Measurements from ENCODE around the gene MACROD2.
"Not testable (repeated sequence)": the region's sequence is repeated elsewhere in the genome, so short reads cannot be mapped to it uniquely, and the experiment has no call there.

MACROD2 gene

GRCh38 chr20:14197097-14197496 is 201.8 kb downstream of the MACROD2 start:
- no peak for DNase-seq

DNA sequence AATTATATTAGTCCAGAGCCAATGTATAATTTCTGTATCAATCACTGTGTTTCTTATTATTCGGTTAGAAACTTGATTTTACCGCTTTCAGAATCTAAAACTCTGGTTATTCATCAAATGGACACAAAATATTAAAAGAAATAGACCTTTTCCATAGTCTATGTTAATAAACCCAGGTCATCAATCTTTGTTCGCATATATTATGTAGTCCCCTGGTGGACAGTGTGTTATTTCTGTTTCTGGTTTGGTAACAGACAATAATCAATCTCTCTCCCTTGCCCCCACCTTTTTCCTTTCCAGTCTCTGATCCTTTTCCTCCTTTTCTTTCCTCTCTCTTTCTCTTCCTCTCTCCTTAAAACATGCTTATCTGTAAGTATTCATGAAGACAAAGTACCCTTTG is 203.1 kb downstream of the MACROD2 start:
- DNase-seq, result no peak

DNA sequence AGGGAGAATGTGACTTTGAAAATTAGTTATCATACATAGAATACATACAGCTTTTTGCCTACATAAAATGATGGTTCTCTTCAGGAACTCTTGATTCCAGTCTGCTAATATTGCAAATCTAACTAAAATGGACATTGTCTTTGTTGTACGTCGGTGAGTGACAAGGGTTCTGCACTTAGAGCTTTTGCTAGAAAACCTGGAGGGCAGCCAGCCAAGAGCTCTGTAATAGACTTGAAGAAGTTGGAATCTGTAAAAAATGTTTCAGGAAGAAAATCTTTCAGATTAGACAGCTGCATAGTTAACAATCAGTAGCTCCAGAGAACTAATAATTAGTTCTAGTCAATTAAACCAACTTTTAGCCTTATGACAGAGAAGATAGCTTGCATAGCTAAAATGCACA is 203.8 kb downstream of the MACROD2 start:
- DNase-seq, result no peak

DNA sequence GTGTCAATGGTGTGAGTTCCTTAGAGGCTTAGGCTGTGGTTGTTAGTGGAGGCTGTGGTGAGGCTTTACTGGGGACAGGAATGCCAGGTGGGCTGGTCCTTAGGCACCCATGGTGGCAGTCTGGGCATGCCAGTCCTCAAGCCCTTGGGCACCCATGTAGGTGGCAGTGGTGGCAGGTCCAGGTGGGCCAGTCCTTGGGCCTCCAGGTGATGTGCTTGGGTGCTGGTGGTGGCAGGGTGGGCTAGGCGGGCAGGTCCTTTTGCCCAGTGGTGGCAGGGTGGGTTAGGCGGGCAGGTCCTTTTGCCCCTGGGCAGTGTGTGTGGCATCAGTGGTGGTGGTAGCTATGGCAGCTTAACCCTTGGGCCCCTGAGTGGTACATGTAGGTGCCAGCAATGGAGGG is 208.3 kb downstream of the MACROD2 start:
- no peak for DNase-seq

GRCh38 chr20:14207591-14207990 is 212.3 kb downstream of the MACROD2 start:
- no peak for DNase-seq

DNA sequence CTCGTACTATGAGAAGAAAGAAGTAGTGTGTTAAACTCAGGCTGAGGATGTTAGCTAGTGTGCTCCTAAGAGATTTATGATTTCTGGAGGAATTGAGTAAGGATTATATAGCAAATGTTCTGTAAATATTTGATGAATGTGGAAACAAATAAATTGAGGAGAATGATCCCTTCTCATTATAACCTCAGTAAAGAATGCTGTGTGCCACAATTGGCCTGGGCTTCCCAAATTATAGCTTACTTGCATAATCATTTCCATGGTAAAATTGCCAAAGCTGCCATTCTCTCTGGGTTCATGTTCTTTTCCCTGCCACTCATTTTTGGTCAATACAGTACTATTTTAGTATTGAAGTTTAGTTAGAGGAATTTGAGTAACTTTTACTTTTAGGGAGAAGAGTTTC is 213.6 kb downstream of the MACROD2 start:
- no peak for DNase-seq

- no peak for DNase-seq
These were observed 214.8 kb downstream of the MACROD2 start for GRCh38 chr20:14210146-14210545.

GRCh38 chr20:14214046-14214445 is 218.7 kb downstream of the MACROD2 start:
- no peak for DNase-seq

- DNase-seq, result not testable (repeated sequence)
These were observed 220.6 kb downstream of the MACROD2 start for GRCh38 chr20:14215880-14216279.

GRCh38 chr20:14219801-14220461 is 224.6 kb downstream of the MACROD2 start:
- no peak for DNase-seq

GRCh38 chr20:14220986-14221385 is 225.7 kb downstream of the MACROD2 start:
- DNase-seq, result no peak

DNA sequence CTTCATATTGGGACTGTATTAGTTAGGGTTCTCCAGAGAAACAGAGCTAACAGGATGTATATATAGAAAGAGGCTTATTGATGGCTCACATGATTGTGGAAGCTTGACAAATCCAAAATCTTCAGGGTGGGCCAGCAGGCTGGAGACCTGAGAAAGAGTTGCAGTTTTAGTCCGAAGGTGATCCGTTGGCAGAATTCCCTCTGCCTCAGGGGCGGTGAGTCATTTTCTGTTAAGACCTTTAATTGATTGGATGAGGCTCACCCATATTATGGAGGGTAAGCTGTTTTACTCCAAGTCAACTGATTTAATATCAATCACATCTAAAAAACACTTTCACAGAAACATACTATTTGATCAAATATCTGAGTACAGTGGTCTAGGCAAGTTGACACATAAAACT is 228.5 kb downstream of the MACROD2 start:
- no peak for DNase-seq

- DNase-seq, result not testable (repeated sequence)
These were observed 231.0 kb downstream of the MACROD2 start for GRCh38 chr20:14226051-14227049.

DNA sequence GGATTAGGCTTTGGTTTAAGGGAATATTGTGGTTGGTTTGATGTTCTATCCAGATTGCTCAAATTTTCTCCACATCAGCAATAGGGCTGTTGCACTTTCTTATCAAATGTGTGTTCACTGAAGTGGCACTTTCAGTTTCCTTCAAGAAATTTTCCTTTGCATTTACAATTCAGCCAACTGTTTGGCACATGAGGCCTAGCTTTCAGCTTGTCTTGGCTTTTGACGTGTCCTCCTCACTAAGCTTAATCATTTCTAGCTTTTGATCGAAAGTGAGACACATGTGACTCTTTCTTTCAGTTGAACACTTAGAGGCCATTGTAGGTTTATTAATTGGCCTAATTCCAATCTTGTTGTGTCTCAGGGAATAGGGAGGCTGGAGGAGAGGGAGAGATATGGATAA is 237.3 kb downstream of the MACROD2 start:
- DNase-seq, result no peak

DNA sequence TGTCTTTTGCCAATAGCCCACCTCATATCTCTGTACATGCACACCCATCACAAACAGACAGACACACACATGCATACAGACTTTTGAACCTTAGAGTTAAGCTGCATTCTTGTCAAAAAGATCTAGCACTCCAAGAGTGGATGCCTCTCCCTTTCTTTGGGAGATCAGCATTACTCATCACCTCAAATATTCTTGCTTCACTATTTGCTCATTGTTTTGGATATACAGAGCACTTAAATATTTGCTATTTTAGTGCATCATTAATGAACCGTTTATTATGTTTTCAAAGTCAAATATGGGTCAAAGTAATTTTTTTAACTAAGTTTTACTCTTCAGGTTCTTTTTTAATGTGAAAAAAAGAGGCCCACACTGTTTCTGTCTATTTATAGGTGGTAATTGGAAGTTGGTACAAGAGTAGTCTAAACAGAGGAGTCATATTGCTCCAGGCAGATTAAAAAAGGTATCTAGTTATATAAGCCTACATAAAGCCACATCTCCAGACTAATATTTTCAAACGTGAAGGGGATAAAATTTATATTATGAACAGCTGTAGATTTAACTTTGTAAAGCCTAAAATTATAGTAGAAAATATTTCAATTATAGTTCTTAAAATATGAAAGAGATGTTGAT is 239.5 kb downstream of the MACROD2 start:
- DNase-seq, result no peak

DNA sequence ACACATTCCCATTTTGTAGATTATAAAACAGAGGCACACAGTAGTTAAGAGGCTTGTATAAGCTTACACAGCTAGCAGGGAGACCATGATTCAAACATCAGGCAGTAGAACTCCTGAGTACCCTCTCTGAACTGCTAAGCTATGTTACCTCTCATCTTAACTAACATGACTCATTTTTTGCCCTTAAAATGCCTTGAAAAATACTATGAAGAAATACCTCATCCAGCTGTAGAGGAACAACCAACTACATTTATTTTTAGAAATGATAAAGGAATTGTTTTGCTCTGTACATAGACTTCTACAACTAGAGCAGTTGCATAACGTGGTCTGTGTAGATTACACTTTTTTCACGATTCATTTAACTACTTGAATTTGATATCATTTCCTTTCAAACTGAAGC is 240.0 kb downstream of the MACROD2 start:
- DNase-seq, result no peak

DNA sequence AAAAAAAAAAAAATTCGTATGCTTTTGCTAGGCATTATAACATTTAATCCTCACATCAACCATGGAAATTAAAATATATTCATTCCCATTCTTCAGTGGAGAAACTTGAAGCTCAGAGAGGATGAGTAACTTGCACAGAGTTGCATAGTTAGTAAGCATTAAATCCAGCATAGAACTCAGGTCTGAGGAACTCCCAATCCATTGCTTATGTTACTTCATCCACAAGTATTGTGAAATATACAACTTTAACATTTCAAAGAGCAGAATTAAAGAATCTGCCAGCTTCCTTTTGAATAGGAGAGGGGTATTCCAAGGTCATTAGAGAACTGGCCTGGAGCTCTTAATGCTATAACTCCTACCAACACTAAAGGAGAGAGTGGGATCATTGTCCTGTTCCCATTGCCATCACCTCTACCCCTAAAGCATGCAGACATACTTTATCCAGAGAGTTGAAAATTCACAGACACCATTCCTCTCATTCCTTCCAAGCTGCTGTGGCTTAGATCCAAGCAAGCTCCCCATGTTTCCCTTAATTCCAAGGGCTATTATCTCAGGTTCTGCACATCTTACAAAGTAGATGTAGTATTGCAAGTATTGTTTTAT is 250.2 kb downstream of the MACROD2 start:
- no peak for DNase-seq

DNA sequence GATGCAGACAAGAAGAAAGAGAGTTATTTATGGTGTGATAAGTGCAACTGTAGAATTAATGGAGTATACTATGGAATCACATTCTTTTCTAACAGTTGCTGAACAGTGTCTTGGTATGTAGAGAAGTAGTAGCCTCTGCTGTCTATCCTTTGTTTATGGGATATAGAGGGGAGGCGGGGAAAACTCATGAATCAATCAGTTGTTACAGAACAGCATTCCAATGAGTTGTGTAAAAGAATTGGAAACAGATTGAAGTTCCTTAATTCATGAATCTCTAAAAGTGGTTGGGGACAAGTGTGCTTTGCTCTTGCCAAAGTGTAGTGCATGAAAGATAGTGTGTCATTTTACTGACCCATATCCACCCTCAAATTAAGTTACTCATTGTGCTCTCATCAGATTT is 264.4 kb downstream of the MACROD2 start:
- no peak for DNase-seq

DNA sequence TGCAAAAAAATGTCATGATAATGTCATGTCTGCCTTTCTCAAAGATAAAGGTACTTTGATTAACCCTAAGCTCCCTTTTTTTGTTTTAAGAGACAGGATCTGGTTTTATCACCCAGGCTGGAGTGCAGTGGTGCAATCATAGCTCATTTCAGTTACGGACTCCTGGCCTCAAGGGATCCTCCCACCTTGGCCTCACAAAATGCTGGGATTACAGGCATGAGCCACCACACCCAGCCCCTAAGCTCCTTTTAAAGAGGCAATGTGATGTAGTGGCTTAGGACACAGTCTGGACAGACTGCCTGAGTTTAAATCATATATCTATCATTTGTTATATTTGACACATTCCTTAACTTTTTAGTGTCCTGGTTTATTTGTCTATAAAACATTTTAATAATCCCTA is 265.1 kb downstream of the MACROD2 start:
- no peak for DNase-seq

DNA sequence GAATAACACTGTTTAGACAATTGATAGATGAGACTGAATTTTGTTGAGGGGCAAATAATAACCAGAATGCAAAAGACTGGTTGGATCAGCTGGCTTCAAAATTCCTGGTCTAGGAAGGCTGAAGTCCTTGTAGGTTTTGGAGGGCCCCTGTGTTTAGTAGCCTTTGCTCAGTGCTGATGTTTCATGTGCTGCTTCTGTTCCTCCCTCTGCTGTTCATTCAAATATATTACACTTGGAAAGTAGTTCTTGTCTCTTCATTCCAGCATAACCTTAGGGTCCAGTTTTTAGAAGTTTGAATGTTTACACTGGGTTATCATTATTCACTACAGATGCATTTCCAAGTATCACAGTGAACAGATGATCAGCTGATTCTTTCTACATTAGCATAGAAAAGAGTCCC is 269.6 kb downstream of the MACROD2 start:
- DNase-seq, result no peak

- no peak for DNase-seq
These were observed 270.9 kb downstream of the MACROD2 start for GRCh38 chr20:14266246-14266645.

DNA sequence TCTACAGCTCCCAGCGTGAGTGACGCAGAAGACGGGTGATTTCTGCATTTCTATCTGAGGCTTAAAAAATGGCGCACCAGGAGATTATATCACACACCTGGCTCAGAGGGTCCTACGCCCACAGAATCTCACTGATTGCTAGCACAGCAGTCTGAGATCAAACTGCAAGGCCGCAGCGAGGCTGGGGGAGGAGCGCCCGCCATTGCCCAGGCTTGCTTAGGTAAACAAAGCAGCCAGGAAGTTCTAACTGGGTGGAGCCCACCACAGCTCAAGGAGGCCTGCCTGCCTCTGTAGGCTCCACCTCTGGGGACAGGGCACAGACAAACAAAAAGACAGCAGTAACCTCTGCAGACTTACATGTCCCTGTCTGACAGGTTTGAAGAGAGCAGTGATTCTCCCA is 275.4 kb downstream of the MACROD2 start:
- DNase-seq, result not testable (repeated sequence)

DNA sequence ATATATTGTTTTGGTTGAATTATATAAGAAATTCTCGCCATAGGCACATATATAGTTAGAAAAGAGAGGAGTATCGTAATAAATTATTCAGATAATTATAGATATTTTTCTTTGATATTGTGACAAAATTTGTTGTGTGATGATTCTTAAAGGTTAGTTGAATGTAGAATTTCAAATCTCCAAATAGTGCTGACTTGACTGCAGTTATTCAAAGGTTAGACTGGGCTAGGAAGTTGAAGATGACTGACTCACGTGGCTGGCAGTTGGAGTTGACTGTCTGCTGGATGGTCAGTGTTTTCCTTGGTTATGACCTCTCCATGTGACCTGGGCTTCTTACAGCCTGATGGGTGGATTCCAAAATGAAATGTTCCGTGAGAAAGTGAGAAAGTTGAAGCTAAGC is 286.8 kb downstream of the MACROD2 start:
- no peak for DNase-seq
